ENCODE measurements around the gene FAM204A.

FAM204A gene

GRCh38 chr10:118341791-118342637, at the start of gene FAM204A:
Gene FAM204A, minus strand, starts transcription at chr10:118342324. Its CDS starts 5,909 bp downstream, at chr10:118336415.
- peak; percentile 95 for DNase-seq (ENCODE audit: low spot score)

DNA sequence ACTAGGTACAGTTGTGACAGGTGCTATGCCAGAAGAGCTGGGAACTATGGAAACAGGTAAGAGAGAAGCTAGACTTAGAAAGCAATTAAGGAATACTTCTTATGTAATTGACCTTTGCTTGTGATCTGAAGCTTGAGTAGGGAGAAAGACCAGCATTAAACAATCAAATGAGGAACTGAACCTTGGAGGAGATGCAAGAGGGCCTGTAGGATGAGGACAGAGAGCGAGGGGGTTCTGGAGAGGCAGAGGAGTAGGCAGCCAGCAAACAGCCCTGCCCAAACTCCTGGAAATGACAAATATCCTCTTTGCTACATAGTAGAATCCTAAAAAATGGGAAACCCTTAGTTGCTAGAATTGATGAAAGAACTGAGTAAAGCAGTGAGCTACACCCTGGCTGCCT, 41.6 kb upstream of the FAM204A start:
- no peak for DNase-seq (ENCODE audit: low spot score)

- DNase-seq (ENCODE audit: low spot score) = no peak
Measured at GRCh38 chr10:118383063-118383689, 41.1 kb upstream of the FAM204A start.

DNA sequence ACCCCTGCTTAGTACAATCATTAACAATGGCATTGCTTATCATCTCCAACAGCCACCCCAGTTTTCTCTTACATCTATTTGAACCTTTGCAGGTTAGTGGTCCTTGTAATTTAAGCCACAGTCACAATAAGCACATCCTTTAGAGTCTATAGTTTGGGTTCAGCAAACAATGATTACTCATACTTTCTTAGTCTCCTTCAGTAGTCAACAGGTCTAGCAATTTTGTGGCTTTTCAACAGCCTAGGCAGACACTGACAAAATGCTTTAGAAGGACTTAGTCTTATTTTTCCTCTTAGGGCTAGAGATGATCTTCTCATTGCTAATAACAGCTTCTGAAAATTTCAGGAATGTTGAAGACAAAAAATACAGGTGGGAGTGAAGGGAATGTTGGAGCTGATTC, 32.3 kb upstream of the FAM204A start:
- DNase-seq (ENCODE audit: low spot score) = no peak

- no peak for DNase-seq (ENCODE audit: low spot score)
Measured at GRCh38 chr10:118373786-118374185, 31.7 kb upstream of the FAM204A start.

DNA sequence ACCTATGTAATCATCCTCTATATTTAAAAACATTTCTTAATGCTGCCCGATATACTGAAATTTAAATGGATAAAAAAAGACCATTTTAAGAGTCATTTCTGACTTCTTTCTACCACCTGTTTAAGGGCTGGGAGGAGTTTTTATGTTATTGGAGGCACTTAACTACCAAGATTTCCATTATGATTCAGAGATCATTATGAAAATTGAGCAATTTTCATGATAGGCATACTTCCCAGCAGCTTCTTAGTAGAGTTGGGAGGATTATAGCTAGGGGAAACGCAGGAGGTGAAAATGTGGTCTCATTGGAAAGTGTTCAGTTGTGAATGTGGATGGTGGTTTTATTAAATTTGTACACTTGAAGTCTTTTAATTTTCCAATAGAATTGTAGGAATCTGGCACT, 28.4 kb upstream of the FAM204A start:
- no peak for DNase-seq (ENCODE audit: low spot score)

DNA sequence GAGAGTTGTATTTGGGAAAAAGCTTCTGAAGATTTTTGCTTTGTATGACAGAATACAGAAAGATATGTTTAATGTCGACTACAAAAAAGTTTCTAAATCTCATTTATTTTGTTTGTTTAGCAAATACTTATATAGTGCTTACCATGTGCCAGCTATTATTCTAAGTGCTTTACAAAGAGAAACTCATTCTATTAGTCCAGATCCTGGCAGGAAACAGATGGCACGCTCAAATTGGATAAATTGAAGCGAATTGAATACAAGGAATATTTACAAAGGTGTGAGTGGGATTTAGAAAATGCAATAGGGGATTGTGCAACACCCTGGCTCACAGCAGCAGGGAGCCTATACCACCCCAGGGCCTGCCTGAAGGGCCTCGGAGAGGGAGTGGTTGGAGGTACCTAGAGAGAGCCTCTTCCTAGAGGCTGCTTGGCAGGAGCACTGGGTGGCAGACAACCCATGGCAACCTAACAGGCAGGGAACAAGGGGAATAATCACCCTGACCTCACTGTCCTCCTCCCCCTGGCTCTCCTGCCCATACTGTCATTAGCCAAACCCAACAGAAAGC, 27.6 kb upstream of the FAM204A start:
- no peak for DNase-seq (ENCODE audit: low spot score)

DNA sequence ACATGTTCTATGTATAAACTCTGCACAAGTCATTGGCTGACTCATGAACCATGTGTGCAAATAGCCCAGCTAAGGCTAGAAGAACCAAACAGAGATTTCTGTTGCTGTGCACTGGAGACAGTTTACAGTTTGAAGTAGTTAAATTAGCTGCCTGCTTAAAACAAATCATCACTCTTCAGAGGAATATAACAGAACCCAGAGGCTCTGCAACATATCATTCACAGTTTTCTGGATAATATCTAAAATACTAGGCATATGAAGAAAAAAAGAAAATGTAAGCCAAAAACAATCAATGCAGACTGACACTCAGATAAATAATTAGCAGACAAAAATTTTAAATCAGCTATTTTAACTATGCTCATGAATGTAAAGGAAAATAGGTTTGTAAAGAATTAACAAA, 23.6 kb upstream of the FAM204A start:
- DNase-seq (ENCODE audit: low spot score) = no peak

- no peak for DNase-seq (ENCODE audit: low spot score)
Measured at GRCh38 chr10:118362103-118362502, 20.0 kb upstream of the FAM204A start.

- DNase-seq (ENCODE audit: low spot score) = no peak
Measured at GRCh38 chr10:118358327-118358726, 16.2 kb upstream of the FAM204A start.

- DNase-seq (ENCODE audit: low spot score) = no peak
Measured at GRCh38 chr10:118357841-118358240, 15.7 kb upstream of the FAM204A start.

GRCh38 chr10:118356628-118357027, 14.5 kb upstream of the FAM204A start:
- no peak for DNase-seq (ENCODE audit: low spot score)

DNA sequence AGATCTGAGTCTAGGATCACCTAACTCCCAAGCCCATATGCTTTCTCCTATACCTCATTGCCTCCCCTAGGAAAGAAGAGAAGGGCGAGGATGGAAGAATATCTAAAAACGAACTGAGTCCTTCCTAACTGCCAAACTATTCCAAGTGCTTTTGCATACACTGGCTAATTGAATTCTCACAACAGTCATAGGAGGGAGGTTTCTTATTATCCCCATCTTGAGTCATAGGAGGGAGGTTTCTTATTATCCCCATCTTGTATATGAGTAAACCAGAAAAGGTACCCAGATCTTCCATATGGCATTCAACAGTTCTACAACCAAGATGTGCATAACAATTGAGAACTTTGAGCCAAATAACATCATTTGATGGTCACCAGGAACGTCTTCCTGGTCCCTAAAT, 13.1 kb upstream of the FAM204A start:
- DNase-seq (ENCODE audit: low spot score) = no peak

DNA sequence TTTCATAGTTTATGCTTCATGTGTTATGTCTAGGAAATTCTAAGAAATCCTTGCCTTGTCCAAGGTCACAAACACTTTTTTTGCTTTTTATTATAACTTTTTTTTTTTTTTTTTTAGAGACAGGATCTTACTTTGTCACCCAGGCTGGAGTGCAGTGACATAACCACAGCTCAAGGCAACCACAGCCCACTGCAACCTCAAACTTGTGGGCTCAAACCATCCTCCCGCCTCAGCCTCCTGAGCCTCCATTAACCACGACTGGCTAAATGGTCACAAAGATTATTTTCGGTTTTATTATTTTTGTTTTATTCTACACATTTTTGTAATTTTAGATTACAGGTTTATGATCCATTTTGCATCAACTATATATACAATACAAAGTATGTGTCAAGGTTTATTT, 7.1 kb upstream of the FAM204A start:
- no peak for DNase-seq (ENCODE audit: low spot score)

DNA sequence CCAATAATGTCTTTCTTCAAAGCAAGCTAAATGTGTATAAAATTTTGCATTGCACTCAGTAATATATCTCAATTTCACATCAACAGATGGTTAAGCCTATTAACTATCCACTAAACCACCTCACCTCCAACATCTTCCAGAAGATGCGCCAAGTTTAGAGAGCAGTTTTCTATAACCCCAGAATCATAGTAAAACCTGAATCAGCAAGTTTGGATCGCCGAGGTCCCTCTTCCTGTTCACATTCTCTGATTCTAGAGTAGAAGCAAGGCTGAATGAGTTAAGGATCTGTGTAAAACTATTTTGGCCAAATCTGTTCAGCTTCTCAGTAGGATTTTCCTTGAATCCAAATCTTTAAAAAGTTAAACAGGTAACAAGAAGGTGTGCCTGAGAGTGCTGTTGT, 1.4 kb upstream of the FAM204A start:
- no peak for DNase-seq (ENCODE audit: low spot score)

- DNase-seq (ENCODE audit: low spot score) = no peak
Measured at GRCh38 chr10:118343115-118343514, 991 bp upstream of the FAM204A start.

DNA sequence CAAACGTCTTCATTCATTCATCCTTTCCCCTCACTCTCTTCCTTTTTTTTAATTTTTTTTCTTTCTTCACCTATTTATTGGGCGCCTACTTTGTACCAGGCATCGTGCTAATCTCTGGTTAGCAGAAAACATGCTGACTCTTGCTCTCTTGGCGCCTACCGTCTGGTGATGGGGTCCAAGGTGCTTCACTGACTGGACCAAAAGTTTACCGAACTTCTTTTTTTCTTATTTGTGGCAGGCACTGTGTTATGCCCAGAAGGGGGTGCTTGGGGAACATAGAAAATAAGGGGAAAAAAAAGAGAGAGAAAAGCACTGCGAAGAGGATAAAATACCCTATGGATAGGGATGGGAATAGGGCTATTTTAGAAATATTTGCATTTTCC, 505 bp upstream of the FAM204A start:
- no peak for DNase-seq (ENCODE audit: low spot score)

- no peak for DNase-seq (ENCODE audit: low spot score)
Measured at GRCh38 chr10:118340486-118340885, 1.6 kb downstream of the FAM204A start.

DNA sequence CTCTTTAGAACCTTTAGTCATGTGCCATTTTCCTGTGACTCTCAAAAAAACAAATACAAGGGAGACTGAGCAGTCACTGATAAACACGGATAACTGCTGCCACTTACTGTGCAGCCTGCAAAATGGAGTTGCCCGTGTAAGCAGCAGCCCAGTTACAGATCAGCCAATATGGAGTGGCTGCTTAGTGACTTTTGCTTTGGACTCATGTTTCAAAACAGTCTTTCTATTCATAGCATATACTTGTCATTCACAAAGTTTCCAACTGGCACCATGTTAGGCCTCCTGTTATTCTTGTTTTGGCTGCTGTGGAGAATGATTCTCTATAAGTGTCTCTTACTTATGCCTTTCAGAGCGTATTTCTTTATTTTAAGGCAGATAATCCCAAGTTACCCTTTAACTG, 3.0 kb downstream of the FAM204A start:
- no peak for DNase-seq (ENCODE audit: low spot score)

- no peak for DNase-seq (ENCODE audit: low spot score)
Measured at GRCh38 chr10:118337356-118337755, 4.8 kb downstream of the FAM204A start.

GRCh38 chr10:118333871-118334270, 8.3 kb downstream of the FAM204A start:
- DNase-seq (ENCODE audit: low spot score) = no peak

DNA sequence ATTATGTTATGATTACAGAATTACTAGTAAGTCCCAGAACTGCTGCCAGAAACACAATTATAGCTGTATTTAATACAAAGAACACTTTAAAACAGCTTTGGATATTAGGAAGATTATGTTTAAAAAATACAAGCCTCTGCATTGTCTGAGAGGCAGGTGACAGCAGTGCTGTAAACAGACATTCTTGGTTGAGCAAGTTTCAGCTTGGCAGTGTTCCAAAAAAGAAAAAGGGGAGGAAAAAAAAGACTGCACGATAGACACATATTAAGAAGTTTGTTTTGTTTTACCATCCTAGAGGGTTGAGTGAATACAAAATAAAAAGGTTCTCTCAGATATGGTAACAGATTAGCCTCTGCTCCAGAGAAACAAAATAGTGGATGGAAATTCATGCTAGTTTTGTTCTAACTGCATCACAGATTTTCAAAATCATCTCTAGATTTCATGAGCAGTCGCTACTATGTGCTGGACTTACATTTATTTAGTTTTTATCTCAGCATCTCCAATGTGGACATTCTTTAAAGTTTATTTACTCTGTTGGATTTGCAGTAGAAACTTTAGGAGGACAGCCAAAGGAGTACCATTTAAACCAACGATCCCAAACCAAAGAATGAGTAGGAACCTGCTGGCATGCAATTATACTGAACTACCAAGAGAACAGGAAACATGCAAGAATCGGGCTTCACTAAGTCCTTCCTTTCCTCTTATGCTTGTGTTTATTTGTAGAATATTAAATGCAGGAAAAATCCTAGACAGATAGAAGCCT, 9.0 kb downstream of the FAM204A start:
- DNase-seq (ENCODE audit: low spot score) = no peak

GRCh38 chr10:118332236-118332635, 9.9 kb downstream of the FAM204A start:
- no peak for DNase-seq (ENCODE audit: low spot score)

All from activated CD4-positive, alpha-beta T cell treated with anti-CD3 and anti-CD28 coated beads, Interleukin-2, Interleukin-4, amounts not matched to agents 100 ng/mL and 50 ng/mL, durations not matched to agents 16 hours and 8 hours (primary cell).